Measurements from ENCODE around the gene AASDH.

- TF ChIP-seq SMAD4 (CRISPR knock-in tag; IDR thresholded peaks at IDR 0.05) (no peak), CTCF (IDR thresholded peaks at IDR 0.05) (no peak), ZNF512 (CRISPR knock-in tag; IDR thresholded peaks at IDR 0.05; ENCODE audit: borderline replicate concordance) (no peak), ZNF219 (CRISPR knock-in tag; IDR thresholded peaks at IDR 0.05; ENCODE audit: borderline replicate concordance) (no peak), HMGA2 (CRISPR knock-in tag; IDR thresholded peaks at IDR 0.05) (no peak), IRF1 (CRISPR knock-in tag; IDR thresholded peaks at IDR 0.05) (no peak), ATF2 (CRISPR knock-in tag; IDR thresholded peaks at IDR 0.05; ENCODE audit: borderline replicate concordance, low read depth) (no peak)
Observed at GRCh38 chr4:56315041-56315440, 72.2 kb downstream of the AASDH start.
